ENCODE data around the gene SOS1. TPM values are rescaled to one million over a fixed set of nuclear protein-coding genes. Genes with fewer than 3 reads are reported as not detected.

SOS1 gene
- total and polyA plus RNA-seq, 4 donors: 4.2 to 16.4 (median 7.2) TPM

DNA sequence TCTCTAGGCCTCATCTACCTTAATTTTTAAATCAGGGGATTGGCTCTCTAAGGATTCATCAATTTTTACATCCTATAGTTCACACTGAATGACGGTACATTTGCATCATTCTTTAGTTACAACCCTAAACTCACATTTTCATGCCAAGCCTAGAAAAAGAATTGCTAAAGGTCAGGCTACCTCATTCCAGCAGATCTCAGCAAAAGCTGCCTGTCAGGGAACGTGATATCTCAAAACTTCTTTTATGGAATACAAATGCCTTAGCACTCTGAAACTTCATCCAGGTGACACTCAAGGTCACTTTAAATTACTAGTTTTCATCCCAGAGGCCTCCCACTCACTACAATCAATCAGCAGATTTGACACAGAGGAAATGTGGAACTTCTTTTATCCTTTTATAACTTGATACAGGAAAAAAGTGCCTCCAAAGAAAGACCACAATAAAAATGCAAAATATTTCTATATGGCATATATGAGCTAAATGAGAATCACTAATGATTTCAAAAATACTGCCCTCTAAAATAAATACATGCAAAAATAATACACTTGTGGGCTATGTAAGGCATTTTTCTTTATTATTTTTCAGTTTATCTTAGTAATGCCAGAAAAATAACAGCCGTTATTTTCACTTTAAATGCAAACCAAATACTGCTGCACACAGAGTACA is 139.7 kb downstream of the SOS1 start (continued):
- TF ChIP-seq RXRA (IDR thresholded peaks at IDR 0.05) (no peak), NR2F2 (IDR thresholded peaks at IDR 0.05) (no peak), SP1 (IDR thresholded peaks at IDR 0.05) (no peak), RAD21 (IDR thresholded peaks at IDR 0.05) (no peak)

DNA sequence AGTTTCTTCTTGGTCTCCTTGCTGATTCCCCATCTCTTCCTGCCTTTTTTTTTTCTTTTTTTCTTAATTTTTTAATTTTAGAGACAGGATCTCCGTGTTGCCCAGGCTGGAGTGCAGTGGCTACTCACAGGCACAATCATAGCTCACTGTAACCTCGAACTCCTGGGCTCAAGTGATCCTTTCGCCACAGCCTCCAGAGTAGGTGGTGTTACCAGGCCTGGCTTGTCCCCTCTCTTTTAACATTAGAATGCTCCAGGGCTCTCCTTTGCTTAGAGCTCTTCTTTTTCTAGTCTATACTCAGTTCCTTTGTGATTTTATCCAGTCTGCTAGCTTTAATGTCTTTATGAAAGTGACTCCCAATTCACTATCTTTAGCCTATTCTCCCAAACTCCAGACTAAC is 141.9 kb downstream of the SOS1 start:
- TF ChIP-seq FOXA1 (IDR thresholded peaks at IDR 0.05) (no peak), ZBTB33 (IDR thresholded peaks at IDR 0.05) (no peak), RAD21 (IDR thresholded peaks at IDR 0.05) (no peak), ATF3 (IDR thresholded peaks at IDR 0.05) (no peak), NR2F2 (IDR thresholded peaks at IDR 0.05) (no peak), RXRA (IDR thresholded peaks at IDR 0.05) (no peak)
- Histone ChIP-seq H3K9ac (ENCODE audit: low read depth in 1 of 2, low read length in 2 of 2) (no peak overlapping the region), H3K36me3 (ENCODE audit: control insufficient read depth in 4 of 4, insufficient read depth in 3 of 4, low read depth in 1 of 4, low read length in 3 of 4) (peaks cover 0 to under 1% (median 0%) of the 10 kb centered on the region in 4 donors), H3K27me3 (ENCODE audit: control insufficient read depth in 4 of 4, insufficient read depth in 4 of 4, low read length in 3 of 4) (no peaks in the 10 kb centered on the region), H3K4me1 (ENCODE audit: control insufficient read depth in 4 of 4, insufficient read depth in 4 of 4, low read length in 3 of 4) (no peaks in the 10 kb centered on the region), H3K9me3 (ENCODE audit: control insufficient read depth in 4 of 4, low read length in 3 of 4) (no peaks in the 10 kb centered on the region), H3K4me3 (ENCODE audit: low read depth in 1 of 3, low read length in 3 of 3) (no peak overlapping the region), H3K27ac (ENCODE audit: low read depth in 1 of 2, low read length in 2 of 2) (no peak overlapping the region)
- WGBS: 98% methylated on average over 3 of the region's 3 CpGs
- no peak for DNase-seq (ENCODE audit: low spot score)

DNA sequence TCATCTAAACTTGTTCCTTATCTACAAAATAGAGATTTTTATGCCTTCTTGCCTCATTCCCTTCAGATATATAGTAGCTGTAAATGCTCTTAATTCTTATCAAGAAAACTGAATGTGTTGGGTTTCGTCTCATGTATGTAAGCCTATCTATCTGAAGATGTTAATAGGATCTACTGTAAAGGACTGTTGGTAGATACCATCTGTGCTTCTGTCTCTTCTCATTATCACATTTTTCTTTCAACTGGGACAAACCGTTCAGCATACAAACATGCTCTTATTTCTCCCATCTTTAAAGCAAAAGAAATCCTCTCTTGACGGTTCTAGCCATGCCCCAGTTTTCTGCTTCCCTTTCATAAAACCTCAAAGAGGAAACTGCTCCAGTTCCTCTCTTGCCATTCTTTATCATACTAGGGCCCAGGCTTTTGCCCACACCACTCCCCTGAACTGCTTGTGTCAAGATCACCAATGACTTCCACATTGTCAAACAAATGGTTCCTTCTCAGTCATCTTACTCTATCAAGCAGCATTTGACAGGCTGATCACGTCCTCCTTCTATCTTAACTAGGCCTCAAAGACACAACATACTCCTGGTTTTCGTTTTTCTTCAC is 142.5 kb downstream of the SOS1 start:
- no peaks in the 10 kb centered on the region for H3K27me3 ChIP-seq (ENCODE audit: control insufficient read depth in 4 of 4, insufficient read depth in 4 of 4, low read length in 3 of 4)
- H3K27ac ChIP-seq (ENCODE audit: low read depth in 1 of 2, low read length in 2 of 2): no peak overlapping the region
- H3K4me1 ChIP-seq (ENCODE audit: control insufficient read depth in 4 of 4, insufficient read depth in 4 of 4, low read length in 3 of 4): no peaks in the 10 kb centered on the region
- H3K9ac ChIP-seq (ENCODE audit: low read depth in 1 of 2, low read length in 2 of 2): no peak overlapping the region
- no peak for TF ChIP-seq HNF4G (IDR thresholded peaks at IDR 0.05)
- no peak for TF ChIP-seq GABPA (IDR thresholded peaks at IDR 0.05 in 1 of 2, conservative IDR thresholded peaks at IDR 0.05 in 1 of 2)
- TF ChIP-seq YY1 (IDR thresholded peaks at IDR 0.05): no peak
- TF ChIP-seq RXRA (IDR thresholded peaks at IDR 0.05): no peak
- TF ChIP-seq MAX (IDR thresholded peaks at IDR 0.05): no peak
- no peak for TF ChIP-seq RAD21 (IDR thresholded peaks at IDR 0.05)
- no peak for TF ChIP-seq EGR1 (IDR thresholded peaks at IDR 0.05; ENCODE audit: low read depth in 2 of 2)
- no peak for TF ChIP-seq ZBTB33 (IDR thresholded peaks at IDR 0.05)
- TF ChIP-seq SP1 (IDR thresholded peaks at IDR 0.05): no peak
- TF ChIP-seq JUND (IDR thresholded peaks at IDR 0.05): no peak
- no peak for TF ChIP-seq FOXA1 (IDR thresholded peaks at IDR 0.05)
- TF ChIP-seq TAF1 (conservative IDR thresholded peaks at IDR 0.05): no peak
- TF ChIP-seq REST (IDR thresholded peaks at IDR 0.05): no peak
- TF ChIP-seq CTCF (IDR thresholded peaks at IDR 0.05; ENCODE audit: low read depth, low read length, missing input control): no peak
- no peak for TF ChIP-seq FOXA2 (IDR thresholded peaks at IDR 0.05)
- TF ChIP-seq NR2F2 (IDR thresholded peaks at IDR 0.05): no peak
- no peak for TF ChIP-seq HNF4A (conservative IDR thresholded peaks at IDR 0.05)
- no peak for TF ChIP-seq ATF3 (IDR thresholded peaks at IDR 0.05)
- WGBS: 87% methylated on average over 5 of the region's 5 CpGs
- no peaks in the 10 kb centered on the region for H3K36me3 ChIP-seq (ENCODE audit: control insufficient read depth in 4 of 4, insufficient read depth in 3 of 4, low read depth in 1 of 4, low read length in 3 of 4)
- H3K9me3 ChIP-seq (ENCODE audit: control insufficient read depth in 4 of 4, low read length in 3 of 4): no peaks in the 10 kb centered on the region
- no peak overlapping the region for H3K4me3 ChIP-seq (ENCODE audit: low read depth in 1 of 3, low read length in 3 of 3)
- no peak for DNase-seq (ENCODE audit: low spot score)
